ENCODE measurements around the gene GPC4. TPM values are rescaled to one million over a fixed set of nuclear protein-coding genes. Genes with fewer than 3 reads are reported as not detected.

Gene GPC4
- total and polyA plus RNA-seq, 2 experiments from 2014 or later = 124 to 183 TPM

- Histone ChIP-seq H3K27me3 (ENCODE audit: insufficient read depth) (no peaks in the 10 kb centered on the region), H3K27ac (ENCODE audit: low read depth) (no peak overlapping the region), H3K4me2 (no peak overlapping the region), H2AFZ (no peak overlapping the region), H3K4me1 (ENCODE audit: insufficient read depth) (peaks cover 3% of the 10 kb centered on the region; the same call in 1 of the 2 replicates), H4K20me1 (replicated peaks; ENCODE audit: insufficient read depth) (no peaks in the 10 kb centered on the region), H3K9me2 (ENCODE audit: insufficient read depth) (no peaks in the 10 kb centered on the region), H3K36me3 (ENCODE audit: insufficient read depth) (peaks cover 28% of the 10 kb centered on the region), H3K79me2 (replicated peaks; ENCODE audit: insufficient read depth) (no peaks in the 10 kb centered on the region), H3F3A (replicated peaks; ENCODE audit: low read depth) (0 out of 2 replicates have a peak, but pooled peaks cover 9% of the 10 kb centered on the region), H3K4me3 (no peak overlapping the region)
- H3K36me3 Mint-ChIP-seq (ENCODE audit: low read depth) = peaks cover 45% of the 10 kb centered on the region
- H3K27me3 Mint-ChIP-seq (ENCODE audit: insufficient read depth, low read depth, poor library complexity) = peaks cover 6% of the 10 kb centered on the region
- H3K27ac Mint-ChIP-seq = no peak overlapping the region
- no peaks in the 10 kb centered on the region for H3K9me3 Mint-ChIP-seq
- peaks cover 7% of the 10 kb centered on the region; the same call in 2 of the 3 replicates for H3K4me1 Mint-ChIP-seq
- TF ChIP-seq CTCF (conservative IDR thresholded peaks at IDR 0.05; ENCODE audit: low read depth in 2 of 2) = no peak
- TF ChIP-seq EZH2 (IDR thresholded peaks at IDR 0.05; ENCODE audit: low read depth, unreplicated experiment) = no peak
- TF ChIP-seq, protein P1, sequence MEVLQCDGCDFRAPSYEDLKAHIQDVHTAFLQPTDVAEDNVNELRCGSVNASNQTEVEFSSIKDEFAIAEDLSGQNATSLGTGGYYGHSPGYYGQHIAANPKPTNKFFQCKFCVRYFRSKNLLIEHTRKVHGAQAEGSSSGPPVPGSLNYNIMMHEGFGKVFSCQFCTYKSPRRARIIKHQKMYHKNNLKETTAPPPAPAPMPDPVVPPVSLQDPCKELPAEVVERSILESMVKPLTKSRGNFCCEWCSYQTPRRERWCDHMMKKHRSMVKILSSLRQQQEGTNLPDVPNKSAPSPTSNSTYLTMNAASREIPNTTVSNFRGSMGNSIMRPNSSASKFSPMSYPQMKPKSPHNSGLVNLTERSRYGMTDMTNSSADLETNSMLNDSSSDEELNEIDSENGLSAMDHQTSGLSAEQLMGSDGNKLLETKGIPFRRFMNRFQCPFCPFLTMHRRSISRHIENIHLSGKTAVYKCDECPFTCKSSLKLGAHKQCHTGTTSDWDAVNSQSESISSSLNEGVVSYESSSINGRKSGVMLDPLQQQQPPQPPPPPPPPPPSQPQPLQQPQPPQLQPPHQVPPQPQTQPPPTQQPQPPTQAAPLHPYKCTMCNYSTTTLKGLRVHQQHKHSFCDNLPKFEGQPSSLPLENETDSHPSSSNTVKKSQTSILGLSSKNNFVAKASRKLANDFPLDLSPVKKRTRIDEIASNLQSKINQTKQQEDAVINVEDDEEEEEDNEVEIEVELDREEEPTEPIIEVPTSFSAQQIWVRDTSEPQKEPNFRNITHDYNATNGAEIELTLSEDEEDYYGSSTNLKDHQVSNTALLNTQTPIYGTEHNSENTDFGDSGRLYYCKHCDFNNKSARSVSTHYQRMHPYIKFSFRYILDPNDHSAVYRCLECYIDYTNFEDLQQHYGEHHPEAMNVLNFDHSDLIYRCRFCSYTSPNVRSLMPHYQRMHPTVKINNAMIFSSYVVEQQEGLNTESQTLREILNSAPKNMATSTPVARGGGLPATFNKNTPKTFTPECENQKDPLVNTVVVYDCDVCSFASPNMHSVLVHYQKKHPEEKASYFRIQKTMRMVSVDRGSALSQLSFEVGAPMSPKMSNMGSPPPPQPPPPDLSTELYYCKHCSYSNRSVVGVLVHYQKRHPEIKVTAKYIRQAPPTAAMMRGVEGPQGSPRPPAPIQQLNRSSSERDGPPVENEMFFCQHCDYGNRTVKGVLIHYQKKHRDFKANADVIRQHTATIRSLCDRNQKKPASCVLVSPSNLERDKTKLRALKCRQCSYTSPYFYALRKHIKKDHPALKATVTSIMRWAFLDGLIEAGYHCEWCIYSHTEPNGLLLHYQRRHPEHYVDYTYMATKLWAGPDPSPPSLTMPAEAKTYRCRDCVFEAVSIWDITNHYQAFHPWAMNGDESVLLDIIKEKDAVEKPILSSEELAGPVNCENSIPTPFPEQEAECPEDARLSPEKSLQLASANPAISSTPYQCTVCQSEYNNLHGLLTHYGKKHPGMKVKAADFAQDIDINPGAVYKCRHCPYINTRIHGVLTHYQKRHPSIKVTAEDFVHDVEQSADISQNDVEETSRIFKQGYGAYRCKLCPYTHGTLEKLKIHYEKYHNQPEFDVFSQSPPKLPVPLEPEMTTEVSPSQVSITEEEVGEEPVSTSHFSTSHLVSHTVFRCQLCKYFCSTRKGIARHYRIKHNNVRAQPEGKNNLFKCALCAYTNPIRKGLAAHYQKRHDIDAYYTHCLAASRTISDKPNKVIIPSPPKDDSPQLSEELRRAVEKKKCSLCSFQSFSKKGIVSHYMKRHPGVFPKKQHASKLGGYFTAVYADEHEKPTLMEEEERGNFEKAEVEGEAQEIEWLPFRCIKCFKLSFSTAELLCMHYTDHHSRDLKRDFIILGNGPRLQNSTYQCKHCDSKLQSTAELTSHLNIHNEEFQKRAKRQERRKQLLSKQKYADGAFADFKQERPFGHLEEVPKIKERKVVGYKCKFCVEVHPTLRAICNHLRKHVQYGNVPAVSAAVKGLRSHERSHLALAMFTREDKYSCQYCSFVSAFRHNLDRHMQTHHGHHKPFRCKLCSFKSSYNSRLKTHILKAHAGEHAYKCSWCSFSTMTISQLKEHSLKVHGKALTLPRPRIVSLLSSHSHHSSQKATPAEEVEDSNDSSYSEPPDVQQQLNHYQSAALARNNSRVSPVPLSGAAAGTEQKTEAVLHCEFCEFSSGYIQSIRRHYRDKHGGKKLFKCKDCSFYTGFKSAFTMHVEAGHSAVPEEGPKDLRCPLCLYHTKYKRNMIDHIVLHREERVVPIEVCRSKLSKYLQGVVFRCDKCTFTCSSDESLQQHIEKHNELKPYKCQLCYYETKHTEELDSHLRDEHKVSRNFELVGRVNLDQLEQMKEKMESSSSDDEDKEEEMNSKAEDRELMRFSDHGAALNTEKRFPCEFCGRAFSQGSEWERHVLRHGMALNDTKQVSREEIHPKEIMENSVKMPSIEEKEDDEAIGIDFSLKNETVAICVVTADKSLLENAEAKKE (CRISPR knock-in tag; IDR thresholded peaks at IDR 0.05) = no peak
- no peak for TF ChIP-seq JUNB (IDR thresholded peaks at IDR 0.05; ENCODE audit: unreplicated experiment)
- no peak for TF ChIP-seq POLR2AphosphoS5 (IDR thresholded peaks at IDR 0.05; ENCODE audit: low read depth)
- no peak for TF ChIP-seq ZNF331 (CRISPR knock-in tag; IDR thresholded peaks at IDR 0.05; ENCODE audit: low read depth)
- TF ChIP-seq, protein P2, sequence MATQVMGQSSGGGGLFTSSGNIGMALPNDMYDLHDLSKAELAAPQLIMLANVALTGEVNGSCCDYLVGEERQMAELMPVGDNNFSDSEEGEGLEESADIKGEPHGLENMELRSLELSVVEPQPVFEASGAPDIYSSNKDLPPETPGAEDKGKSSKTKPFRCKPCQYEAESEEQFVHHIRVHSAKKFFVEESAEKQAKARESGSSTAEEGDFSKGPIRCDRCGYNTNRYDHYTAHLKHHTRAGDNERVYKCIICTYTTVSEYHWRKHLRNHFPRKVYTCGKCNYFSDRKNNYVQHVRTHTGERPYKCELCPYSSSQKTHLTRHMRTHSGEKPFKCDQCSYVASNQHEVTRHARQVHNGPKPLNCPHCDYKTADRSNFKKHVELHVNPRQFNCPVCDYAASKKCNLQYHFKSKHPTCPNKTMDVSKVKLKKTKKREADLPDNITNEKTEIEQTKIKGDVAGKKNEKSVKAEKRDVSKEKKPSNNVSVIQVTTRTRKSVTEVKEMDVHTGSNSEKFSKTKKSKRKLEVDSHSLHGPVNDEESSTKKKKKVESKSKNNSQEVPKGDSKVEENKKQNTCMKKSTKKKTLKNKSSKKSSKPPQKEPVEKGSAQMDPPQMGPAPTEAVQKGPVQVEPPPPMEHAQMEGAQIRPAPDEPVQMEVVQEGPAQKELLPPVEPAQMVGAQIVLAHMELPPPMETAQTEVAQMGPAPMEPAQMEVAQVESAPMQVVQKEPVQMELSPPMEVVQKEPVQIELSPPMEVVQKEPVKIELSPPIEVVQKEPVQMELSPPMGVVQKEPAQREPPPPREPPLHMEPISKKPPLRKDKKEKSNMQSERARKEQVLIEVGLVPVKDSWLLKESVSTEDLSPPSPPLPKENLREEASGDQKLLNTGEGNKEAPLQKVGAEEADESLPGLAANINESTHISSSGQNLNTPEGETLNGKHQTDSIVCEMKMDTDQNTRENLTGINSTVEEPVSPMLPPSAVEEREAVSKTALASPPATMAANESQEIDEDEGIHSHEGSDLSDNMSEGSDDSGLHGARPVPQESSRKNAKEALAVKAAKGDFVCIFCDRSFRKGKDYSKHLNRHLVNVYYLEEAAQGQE (IDR thresholded peaks at IDR 0.05; ENCODE audit: unreplicated experiment) = no peak
- TF ChIP-seq STAT1 (IDR thresholded peaks at IDR 0.05; ENCODE audit: unreplicated experiment) = no peak
- TF ChIP-seq NANOG (IDR thresholded peaks at IDR 0.05; ENCODE audit: borderline replicate concordance) = no peak
- TF ChIP-seq CREB1 (CRISPR knock-in tag; IDR thresholded peaks at IDR 0.05; ENCODE audit: low read depth) = no peak
- no peak for TF ChIP-seq EZH2phosphoT487 (IDR thresholded peaks at IDR 0.05; ENCODE audit: unreplicated experiment)
- TF ChIP-seq ZNF114 (CRISPR knock-in tag; IDR thresholded peaks at IDR 0.05) = no peak
- no peak for TF ChIP-seq ETS1 (IDR thresholded peaks at IDR 0.05)
- H3K4me3 Mint-ChIP-seq = no peak overlapping the region
- no peak for DNase-seq (ENCODE audit: low spot score)
- no peak for ATAC-seq
Measured at GRCh38 chrX:133297284-133297683, 118.0 kb downstream of the GPC4 start.

Data from GM23338 (cell line).